ENCODE results near the gene CKAP5. TPM values are rescaled to one million over a fixed set of nuclear protein-coding genes. Genes with fewer than 3 reads are reported as not detected.

The CKAP5 gene
- total RNA-seq, 1 experiment from 2014 or later = 65.4 TPM

- Histone ChIP-seq H3K4me3 (no peak overlapping the region), H3K9me3 (no peaks in the 10 kb centered on the region), H3K36me3 (peaks cover 95% of the 10 kb centered on the region), H3K27me3 (no peaks in the 10 kb centered on the region)
- no peak for DNase-seq
Observed at GRCh38 chr11:46747150-46747549, 98.9 kb downstream of the CKAP5 start.

DNA sequence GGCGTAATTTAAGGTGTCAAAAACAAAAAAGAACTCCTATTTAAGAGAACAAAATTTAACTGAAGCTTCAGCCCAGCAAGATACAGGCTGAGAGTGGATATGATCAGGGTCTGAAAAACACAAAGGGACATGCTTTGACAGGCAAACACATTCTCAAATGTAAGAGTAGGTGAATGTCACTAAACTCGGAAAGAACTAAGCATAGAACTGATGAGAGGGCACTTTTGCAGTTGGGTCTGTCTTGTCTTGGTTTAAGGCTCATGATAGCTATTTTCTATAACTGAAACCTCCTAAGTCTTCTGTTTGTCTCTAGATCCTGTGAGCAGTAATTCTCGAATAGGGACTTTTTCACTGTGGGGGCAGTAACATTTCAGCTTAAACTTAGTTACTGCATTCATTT lies 100.1 kb downstream of the CKAP5 start:
- Histone ChIP-seq H3K27me3 (no peaks in the 10 kb centered on the region), H3K9me3 (no peaks in the 10 kb centered on the region), H3K36me3 (peaks cover 98% of the 10 kb centered on the region), H3K4me3 (no peak overlapping the region)
- DNase-seq = no peak

GRCh38 chr11:46745328-46745727 lies 100.8 kb downstream of the CKAP5 start:
- peaks cover 98% of the 10 kb centered on the region for H3K36me3 ChIP-seq

GRCh38 chr11:46743693-46744339 lies 102.3 kb downstream of the CKAP5 start:
- Histone ChIP-seq H3K36me3 (peaks cover 91% of the 10 kb centered on the region), H3K4me3 (no peak overlapping the region), H3K27me3 (no peaks in the 10 kb centered on the region), H3K9me3 (no peaks in the 10 kb centered on the region)
- DNase-seq = no peak

More at GRCh38 chr11:46745328-46745727, 100.8 kb downstream of the CKAP5 start:
- H3K27me3 ChIP-seq = no peaks in the 10 kb centered on the region
- H3K4me3 ChIP-seq = no peak overlapping the region
- no peaks in the 10 kb centered on the region for H3K9me3 ChIP-seq
- DNase-seq = no peak

GRCh38 chr11:46743043-46743442 lies 103.0 kb downstream of the CKAP5 start:
- Histone ChIP-seq H3K9me3 (no peaks in the 10 kb centered on the region), H3K4me3 (no peak overlapping the region), H3K36me3 (peaks cover 83% of the 10 kb centered on the region), H3K27me3 (no peaks in the 10 kb centered on the region)
- no peak for DNase-seq

- H3K4me3 ChIP-seq = no peak overlapping the region
- DNase-seq = no peak
- H3K36me3 ChIP-seq = peaks cover 71% of the 10 kb centered on the region
- no peaks in the 10 kb centered on the region for H3K27me3 ChIP-seq
- no peaks in the 10 kb centered on the region for H3K9me3 ChIP-seq
Observed at GRCh38 chr11:46741600-46742484, 104.2 kb downstream of the CKAP5 start.

DNA sequence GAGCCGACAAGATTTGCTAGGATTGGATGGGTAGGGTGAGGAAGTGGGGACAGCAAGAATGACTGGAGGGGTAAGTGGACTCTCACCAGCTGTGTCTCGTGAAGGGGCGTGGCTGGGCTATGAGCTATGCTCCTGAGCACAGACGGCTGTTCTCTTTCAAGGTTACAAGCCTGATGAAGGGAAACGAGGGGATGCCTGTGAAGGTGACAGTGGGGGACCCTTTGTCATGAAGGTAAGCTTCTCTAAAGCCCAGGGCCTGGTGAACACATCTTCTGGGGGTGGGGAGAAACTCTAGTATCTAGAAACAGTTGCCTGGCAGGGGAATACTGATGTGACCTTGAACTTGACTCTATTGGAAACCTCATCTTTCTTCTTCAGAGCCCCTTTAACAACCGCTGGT lies 107.2 kb downstream of the CKAP5 start:
- Histone ChIP-seq H3K27me3 (no peaks in the 10 kb centered on the region), H3K36me3 (peaks cover 42% of the 10 kb centered on the region), H3K9me3 (no peaks in the 10 kb centered on the region), H3K4me3 (no peak overlapping the region)
- no peak for DNase-seq

- DNase-seq = no peak
- Histone ChIP-seq H3K9me3 (no peaks in the 10 kb centered on the region), H3K36me3 (peaks cover 30% of the 10 kb centered on the region), H3K27me3 (no peaks in the 10 kb centered on the region), H3K4me3 (no peak overlapping the region)
Observed at GRCh38 chr11:46737699-46738098, 108.4 kb downstream of the CKAP5 start.

DNA sequence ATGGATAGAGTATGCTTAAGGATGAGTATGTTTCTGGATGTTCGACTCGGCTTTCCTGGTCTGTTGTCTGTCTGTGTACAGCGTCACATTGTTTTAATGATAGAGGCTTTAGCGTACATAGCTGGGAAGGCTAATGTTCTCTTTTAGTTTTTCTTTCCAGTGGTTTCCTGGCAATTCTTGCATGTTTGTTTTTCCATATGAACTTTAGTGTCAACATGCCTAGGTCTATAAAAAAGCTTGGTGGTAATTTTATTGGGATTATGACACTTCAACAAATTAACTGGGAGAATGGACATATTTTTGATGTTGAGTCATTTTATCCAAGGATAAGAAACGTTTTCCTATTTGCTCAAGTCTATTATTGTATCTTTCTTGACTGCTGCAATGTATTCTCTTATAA lies 109.5 kb downstream of the CKAP5 start:
- Histone ChIP-seq H3K27me3 (no peaks in the 10 kb centered on the region), H3K36me3 (peaks cover 19% of the 10 kb centered on the region), H3K4me3 (no peak overlapping the region), H3K9me3 (no peaks in the 10 kb centered on the region)
- no peak for DNase-seq

DNA sequence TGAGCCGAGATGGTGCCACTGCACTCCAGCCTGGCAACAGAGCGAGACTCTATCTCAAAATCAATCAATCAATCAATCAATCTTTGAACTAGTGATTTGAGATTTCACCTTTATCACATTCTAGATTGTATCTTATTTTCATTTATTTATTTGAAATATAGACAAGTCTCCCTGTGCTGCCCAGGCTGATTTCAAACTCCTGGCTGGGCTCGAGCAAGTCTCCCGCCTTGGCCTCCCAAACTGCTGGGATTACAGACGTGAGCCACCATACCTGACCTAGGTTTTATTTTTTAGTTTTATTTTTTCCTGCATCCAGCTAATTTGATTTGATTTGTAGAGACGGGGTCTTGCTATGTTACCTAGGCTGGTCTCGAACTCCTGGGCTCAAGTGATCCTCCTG lies 109.9 kb downstream of the CKAP5 start:
- Histone ChIP-seq H3K9me3 (no peaks in the 10 kb centered on the region), H3K36me3 (peaks cover 14% of the 10 kb centered on the region), H3K4me3 (no peak overlapping the region), H3K27me3 (no peaks in the 10 kb centered on the region)
- DNase-seq = no peak

DNA sequence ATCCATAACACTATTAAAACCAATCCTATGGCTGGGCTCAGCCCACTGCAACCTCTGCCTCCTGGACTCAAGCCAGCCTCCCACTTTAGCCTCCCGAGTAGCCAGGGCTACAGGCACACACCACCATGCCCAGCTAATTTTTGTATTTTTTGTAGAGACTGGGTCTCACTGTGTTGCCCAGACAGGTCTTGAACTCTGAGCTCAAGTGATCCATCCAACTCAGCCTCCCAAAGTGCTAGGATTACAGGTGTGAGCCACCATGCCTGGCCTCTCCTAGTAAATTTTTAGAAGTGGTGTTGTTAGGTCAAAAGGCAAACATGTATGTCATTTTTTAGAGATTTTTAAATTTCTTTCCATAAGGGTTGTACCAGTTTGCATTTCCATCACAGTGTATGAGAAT lies 112.8 kb downstream of the CKAP5 start:
- Histone ChIP-seq H3K9me3 (no peaks in the 10 kb centered on the region), H3K36me3 (no peaks in the 10 kb centered on the region), H3K4me3 (no peak overlapping the region), H3K27me3 (no peaks in the 10 kb centered on the region)
- no peak for DNase-seq

- no peak for DNase-seq
- H3K36me3 ChIP-seq = no peaks in the 10 kb centered on the region
- H3K4me3 ChIP-seq = no peak overlapping the region
- H3K9me3 ChIP-seq = no peaks in the 10 kb centered on the region
- no peaks in the 10 kb centered on the region for H3K27me3 ChIP-seq
Observed at GRCh38 chr11:46731545-46731944, 114.5 kb downstream of the CKAP5 start.

DNA sequence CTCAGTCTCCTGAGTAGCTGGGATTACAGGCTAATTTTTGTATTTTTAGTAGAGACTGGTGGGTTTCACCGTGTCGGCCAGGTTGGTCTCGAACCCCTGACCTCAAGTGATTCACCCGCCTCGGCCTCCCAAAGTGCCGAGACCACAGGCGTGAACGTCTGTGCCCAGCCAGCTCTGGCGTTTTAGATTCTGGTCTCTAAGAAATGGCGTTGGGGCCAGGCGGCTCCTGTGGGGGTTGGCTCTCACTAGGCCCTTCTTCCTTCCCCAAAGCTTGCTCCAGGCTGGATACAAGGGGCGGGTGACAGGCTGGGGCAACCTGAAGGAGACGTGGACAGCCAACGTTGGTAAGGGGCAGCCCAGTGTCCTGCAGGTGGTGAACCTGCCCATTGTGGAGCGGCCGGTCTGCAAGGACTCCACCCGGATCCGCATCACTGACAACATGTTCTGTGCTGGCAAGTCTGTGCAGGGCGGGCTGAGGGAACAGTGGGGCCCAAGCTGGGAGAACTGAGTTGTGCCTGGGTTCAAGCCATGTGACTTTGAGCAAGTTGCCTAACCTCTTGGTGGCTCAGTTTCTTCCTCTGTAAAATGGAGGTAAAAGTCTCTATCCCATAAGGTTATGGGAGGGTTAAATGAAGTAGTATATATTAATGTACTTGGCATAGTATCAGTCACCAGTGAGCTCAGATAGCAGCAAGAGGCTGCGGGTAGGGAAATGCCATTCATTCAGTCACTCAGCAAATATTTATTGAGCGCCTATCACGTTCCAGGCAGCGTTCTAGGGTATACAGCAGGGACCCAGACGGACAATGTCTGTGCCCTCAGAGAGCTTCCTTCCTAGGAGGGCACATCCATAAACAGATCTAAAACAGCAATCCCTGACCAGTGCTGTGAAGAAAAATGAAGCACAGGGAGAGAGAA lies 116.7 kb downstream of the CKAP5 start:
- DNase-seq = no peak
- Histone ChIP-seq H3K36me3 (no peaks in the 10 kb centered on the region), H3K9me3 (no peaks in the 10 kb centered on the region), H3K27me3 (no peaks in the 10 kb centered on the region), H3K4me3 (no peak overlapping the region)

DNA sequence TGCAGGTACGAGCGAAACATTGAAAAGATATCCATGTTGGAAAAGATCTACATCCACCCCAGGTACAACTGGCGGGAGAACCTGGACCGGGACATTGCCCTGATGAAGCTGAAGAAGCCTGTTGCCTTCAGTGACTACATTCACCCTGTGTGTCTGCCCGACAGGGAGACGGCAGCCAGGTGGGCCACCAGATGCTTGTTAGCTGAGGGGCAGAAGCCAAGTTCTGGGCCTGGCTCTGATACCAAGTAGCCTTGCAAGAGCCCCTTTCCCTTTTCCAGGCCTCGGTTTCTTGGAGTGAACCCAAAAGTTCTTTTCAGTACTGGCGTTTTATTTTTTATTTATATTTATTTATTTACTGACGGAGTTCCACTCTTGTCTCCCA lies 117.4 kb downstream of the CKAP5 start:
- Histone ChIP-seq H3K36me3 (no peaks in the 10 kb centered on the region), H3K4me3 (no peak overlapping the region), H3K27me3 (no peaks in the 10 kb centered on the region), H3K9me3 (no peaks in the 10 kb centered on the region)
- no peak for DNase-seq

- Histone ChIP-seq H3K9me3 (no peaks in the 10 kb centered on the region), H3K4me3 (no peak overlapping the region), H3K27me3 (no peaks in the 10 kb centered on the region), H3K36me3 (no peaks in the 10 kb centered on the region)
- no peak for DNase-seq
Observed at GRCh38 chr11:46727952-46728658, 118.0 kb downstream of the CKAP5 start.

DNA sequence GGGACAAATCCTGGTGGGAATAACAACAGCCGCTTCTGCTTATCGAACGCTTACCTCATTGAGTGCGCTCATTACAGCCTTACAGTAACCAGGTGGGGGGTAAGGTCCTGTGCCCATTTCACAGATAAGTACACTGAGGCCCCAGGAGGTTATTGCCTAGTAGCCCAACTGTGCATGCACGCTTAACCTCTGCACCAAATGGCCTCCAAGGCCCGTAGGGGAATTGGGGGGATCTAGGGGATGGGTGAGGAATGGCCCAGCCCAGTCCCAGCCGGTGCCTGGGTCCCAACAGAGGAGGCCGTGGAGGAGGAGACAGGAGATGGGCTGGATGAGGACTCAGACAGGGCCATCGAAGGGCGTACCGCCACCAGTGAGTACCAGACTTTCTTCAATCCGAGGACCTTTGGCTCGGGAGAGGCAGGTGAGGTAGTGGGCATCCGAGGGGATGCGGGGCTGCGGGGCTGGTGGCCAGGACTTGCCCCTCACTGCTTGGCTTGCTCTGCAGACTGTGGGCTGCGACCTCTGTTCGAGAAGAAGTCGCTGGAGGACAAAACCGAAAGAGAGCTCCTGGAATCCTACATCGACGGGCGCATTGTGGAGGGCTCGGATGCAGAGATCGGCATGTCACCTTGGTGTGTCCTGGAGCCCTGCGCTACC lies 119.7 kb downstream of the CKAP5 start:
- H3K4me3 ChIP-seq = no peak overlapping the region
- DNase-seq = no peak
- no peaks in the 10 kb centered on the region for H3K36me3 ChIP-seq
- H3K9me3 ChIP-seq = no peaks in the 10 kb centered on the region
- H3K27me3 ChIP-seq = no peaks in the 10 kb centered on the region
